ENCODE measurements around the gene SNAPC4. TPM values are rescaled to one million over a fixed set of nuclear protein-coding genes. Genes with fewer than 3 reads are reported as not detected.
"Not testable (repeated sequence)": the region's sequence is repeated elsewhere in the genome, so short reads cannot be mapped to it uniquely, and the experiment has no call there.

Gene SNAPC4
- total RNA-seq, 1 experiment from 2014 or later, result 13.3 TPM

GRCh38 chr9:136359774-136360718 lies 39.9 kb downstream of the SNAPC4 start:
- no peaks in the 10 kb centered on the region; the same call in 1 of the 2 replicates for H3K36me3 ChIP-seq (replicated peaks; ENCODE audit: control insufficient read depth, insufficient read depth, low read length)
- DNase-seq, result peak; percentile 63

GRCh38 chr9:136358888-136359287 lies 41.1 kb downstream of the SNAPC4 start:
- peak; percentile 62 for DNase-seq
- Histone ChIP-seq H3K4me3 (ENCODE audit: insufficient read depth, low read depth, low read length) (no peak overlapping the region), H3K36me3 (replicated peaks; ENCODE audit: control insufficient read depth, insufficient read depth, low read length) (no peaks in the 10 kb centered on the region; the same call in 1 of the 2 replicates)

More at GRCh38 chr9:136359774-136360718, 39.9 kb downstream of the SNAPC4 start:
- no peaks in the 10 kb centered on the region for H3K27me3 ChIP-seq (ENCODE audit: control insufficient read depth, insufficient read depth, low read length)
- no peak overlapping the region for H3K4me3 ChIP-seq (ENCODE audit: insufficient read depth, low read depth, low read length)

DNA sequence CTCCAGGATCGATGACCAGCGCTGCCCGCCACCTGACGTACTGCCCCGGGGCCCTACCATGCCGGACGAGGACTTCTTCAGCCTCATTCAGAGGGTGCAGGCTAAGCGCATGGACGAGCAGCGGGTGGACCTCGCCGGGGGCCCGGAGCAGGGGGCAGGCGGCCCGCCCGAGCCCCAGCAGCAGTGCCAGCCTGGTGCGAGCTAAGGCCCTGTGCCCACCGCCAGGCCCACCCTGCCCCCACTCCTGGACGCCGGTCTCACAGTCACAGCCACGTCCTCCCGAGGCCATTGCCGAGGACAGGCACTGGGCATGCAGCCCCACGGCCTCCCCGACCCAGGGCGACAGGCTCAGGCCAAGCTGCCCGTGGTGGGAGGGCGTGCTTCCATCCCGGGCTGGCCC lies 42.0 kb downstream of the SNAPC4 start:
- no peak overlapping the region for H3K4me3 ChIP-seq (ENCODE audit: insufficient read depth, low read depth, low read length)
- peak; percentile 72 for DNase-seq
- no peaks in the 10 kb centered on the region for H3K27me3 ChIP-seq (ENCODE audit: control insufficient read depth, insufficient read depth, low read length)
- H3K36me3 ChIP-seq (replicated peaks; ENCODE audit: control insufficient read depth, insufficient read depth, low read length), result no peaks in the 10 kb centered on the region; the same call in 1 of the 2 replicates

More at GRCh38 chr9:136358888-136359287, 41.1 kb downstream of the SNAPC4 start:
- no peaks in the 10 kb centered on the region for H3K27me3 ChIP-seq (ENCODE audit: control insufficient read depth, insufficient read depth, low read length)

GRCh38 chr9:136357202-136357725 lies 42.7 kb downstream of the SNAPC4 start:
- DNase-seq, result no peak
- no peak overlapping the region for H3K4me3 ChIP-seq (ENCODE audit: insufficient read depth, low read depth, low read length)
- H3K36me3 ChIP-seq (replicated peaks; ENCODE audit: control insufficient read depth, insufficient read depth, low read length), result no peaks in the 10 kb centered on the region; the same call in 1 of the 2 replicates
- no peaks in the 10 kb centered on the region for H3K27me3 ChIP-seq (ENCODE audit: control insufficient read depth, insufficient read depth, low read length)

DNA sequence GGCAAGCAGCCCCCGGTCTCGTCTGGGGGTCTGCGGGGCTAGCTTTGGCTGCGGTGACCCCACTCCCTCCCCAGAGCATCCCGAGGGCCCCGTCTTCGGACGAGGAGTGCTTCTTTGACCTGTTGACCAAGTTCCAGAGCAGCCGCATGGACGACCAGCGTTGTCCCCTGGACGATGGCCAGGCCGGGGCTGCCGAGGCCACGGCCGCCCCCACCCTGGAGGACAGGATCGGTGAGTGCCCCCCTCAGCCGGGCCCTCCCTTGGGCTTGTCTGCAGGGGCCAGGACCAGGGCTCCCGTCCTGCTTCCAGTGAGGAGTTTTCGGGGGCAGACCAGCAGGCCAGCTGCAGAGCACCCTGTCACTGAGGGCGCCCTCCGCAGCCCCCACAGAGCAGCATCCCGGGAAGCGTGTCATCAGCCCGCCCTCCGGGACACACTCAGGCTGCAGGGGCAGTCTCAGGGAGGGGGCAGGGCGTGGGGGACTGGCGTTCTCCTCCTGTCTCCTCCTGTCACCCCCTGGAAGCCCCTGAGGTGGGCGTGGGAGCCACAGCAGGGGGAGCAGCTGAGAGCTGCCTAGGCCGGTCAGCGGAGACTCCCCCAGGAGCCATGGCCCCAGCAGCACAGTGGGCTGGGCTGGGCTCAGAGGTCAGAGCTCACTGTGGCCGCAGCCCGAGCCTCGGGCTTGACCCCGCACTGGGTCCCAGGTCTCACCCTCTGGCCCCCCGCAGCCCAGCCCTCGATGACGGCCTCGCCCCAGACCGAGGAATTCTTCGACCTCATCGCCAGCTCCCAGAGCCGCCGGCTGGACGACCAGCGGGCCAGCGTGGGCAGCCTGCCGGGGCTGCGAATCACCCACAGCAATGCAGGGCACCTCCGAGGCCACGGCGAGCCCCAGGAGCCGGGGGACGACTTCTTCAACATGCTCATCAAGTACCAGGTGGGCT lies 44.1 kb downstream of the SNAPC4 start:
- Histone ChIP-seq H3K27me3 (ENCODE audit: control insufficient read depth, insufficient read depth, low read length) (no peaks in the 10 kb centered on the region), H3K36me3 (replicated peaks; ENCODE audit: control insufficient read depth, insufficient read depth, low read length) (no peaks in the 10 kb centered on the region), H3K4me3 (ENCODE audit: insufficient read depth, low read depth, low read length) (no peak overlapping the region)
- peak; percentile 66 for DNase-seq

- H3K4me3 ChIP-seq (ENCODE audit: insufficient read depth, low read depth, low read length), result no peak overlapping the region
- DNase-seq, result peak; percentile 66
- no peaks in the 10 kb centered on the region for H3K27me3 ChIP-seq (ENCODE audit: control insufficient read depth, insufficient read depth, low read length)
- no peaks in the 10 kb centered on the region for H3K36me3 ChIP-seq (replicated peaks; ENCODE audit: control insufficient read depth, insufficient read depth, low read length)
Observed at GRCh38 chr9:136354592-136355085, 45.3 kb downstream of the SNAPC4 start.

- H3K36me3 ChIP-seq (replicated peaks; ENCODE audit: control insufficient read depth, insufficient read depth, low read length), result no peaks in the 10 kb centered on the region
- DNase-seq, result no peak
- H3K4me3 ChIP-seq (ENCODE audit: insufficient read depth, low read depth, low read length), result no peak overlapping the region
- no peaks in the 10 kb centered on the region for H3K27me3 ChIP-seq (ENCODE audit: control insufficient read depth, insufficient read depth, low read length)
Observed at GRCh38 chr9:136353757-136354488, 46.0 kb downstream of the SNAPC4 start.

- H3K4me3 ChIP-seq (ENCODE audit: insufficient read depth, low read depth, low read length), result no peak overlapping the region
- no peaks in the 10 kb centered on the region for H3K27me3 ChIP-seq (ENCODE audit: control insufficient read depth, insufficient read depth, low read length)
- no peak for DNase-seq
- no peaks in the 10 kb centered on the region for H3K36me3 ChIP-seq (replicated peaks; ENCODE audit: control insufficient read depth, insufficient read depth, low read length)
Observed at GRCh38 chr9:136353088-136353487, 46.9 kb downstream of the SNAPC4 start.

- no peaks in the 10 kb centered on the region for H3K27me3 ChIP-seq (ENCODE audit: control insufficient read depth, insufficient read depth, low read length)
Observed at GRCh38 chr9:136352682-136353081, 47.3 kb downstream of the SNAPC4 start.

DNA sequence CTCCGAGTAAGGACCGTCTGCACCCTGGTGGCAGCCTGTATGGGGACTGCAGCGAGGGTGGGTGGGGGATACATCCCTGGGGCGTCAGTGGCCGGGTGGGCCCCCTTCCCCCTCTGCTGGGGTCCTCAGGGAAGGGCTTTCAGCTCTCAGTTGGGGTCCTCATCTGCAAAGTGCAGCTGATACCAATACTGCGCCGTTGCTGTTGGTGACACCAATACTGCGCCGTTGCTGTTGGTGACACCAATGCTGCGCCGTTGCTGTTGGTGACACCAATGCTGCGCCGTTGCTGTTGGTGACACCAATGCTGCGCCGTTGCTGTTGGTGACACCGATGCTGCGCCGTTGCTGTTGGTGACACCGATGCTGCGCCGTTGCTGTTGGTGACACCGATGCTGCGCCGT lies 48.1 kb downstream of the SNAPC4 start:
- DNase-seq; H3K36me3 ChIP-seq (replicated peaks; ENCODE audit: control insufficient read depth, insufficient read depth, low read length); H3K4me3 ChIP-seq (ENCODE audit: insufficient read depth, low read depth, low read length); H3K27me3 ChIP-seq (ENCODE audit: control insufficient read depth, insufficient read depth, low read length): not testable (repeated sequence)

More at GRCh38 chr9:136352682-136353081, 47.3 kb downstream of the SNAPC4 start:
- no peaks in the 10 kb centered on the region for H3K36me3 ChIP-seq (replicated peaks; ENCODE audit: control insufficient read depth, insufficient read depth, low read length)
- H3K4me3 ChIP-seq (ENCODE audit: insufficient read depth, low read depth, low read length), result no peak overlapping the region
- peak; percentile 81 for DNase-seq

- no peak for DNase-seq
- no peaks in the 10 kb centered on the region for H3K27me3 ChIP-seq (ENCODE audit: control insufficient read depth, insufficient read depth, low read length)
Observed at GRCh38 chr9:136351252-136351800, 48.6 kb downstream of the SNAPC4 start.

More at GRCh38 chr9:136351252-136351800, 48.6 kb downstream of the SNAPC4 start:
- H3K36me3 ChIP-seq (replicated peaks; ENCODE audit: control insufficient read depth, insufficient read depth, low read length), result no peaks in the 10 kb centered on the region
- no peak overlapping the region for H3K4me3 ChIP-seq (ENCODE audit: insufficient read depth, low read depth, low read length)

All from H7 (cell line).